Thyroid gland (tissue), 4 donors: Measurements from ENCODE around the gene SCN8A.

Source experiments
- CTCF ChIP-seq, 6 experiments: fragments of 200-600 bp in 3 of 6; fragments of 450-650 bp in 3 of 6; sonication (generic) in 3 of 6; IDR thresholded peaks; one replicate each; pipeline ENCODE4 v1.5.1; 2016 to 2019; ENCODE audit warnings: antibody characterized with exemption in 6 of 6, mild to moderate bottlenecking in 2 of 6, inconsistent platforms in 1 of 6, moderate library complexity in 1 of 6
- POLR2A ChIP-seq, 2 donors: fragments of 450-650 bp; IDR thresholded peaks; one replicate each; pipeline ENCODE4 v1.6.1; 2017; ENCODE audit warnings: antibody characterized with exemption in 2 of 2, mild to moderate bottlenecking in 2 of 2, moderate library complexity in 1 of 2

GRCh38 chr12:51630986-51631385, 40.0 kb downstream of the SCN8A start:
- TF ChIP-seq CTCF (IDR thresholded peaks at IDR 0.05) (no peak), POLR2A (IDR thresholded peaks at IDR 0.05) (no peak)
